ENCODE measurements around the gene AP5Z1. TPM values are rescaled to one million over a fixed set of nuclear protein-coding genes. Genes with fewer than 3 reads are reported as not detected.
A peak's percentile ranks its signal among the peaks of the same experiment; 100 is the strongest.

The AP5Z1 gene
- polyA plus RNA-seq, 1 donor: 18.9 TPM

GRCh38 chr7:4745971-4746919 is 29.2 kb upstream of the AP5Z1 start:
- DNase-seq: peak; percentile 32

DNA sequence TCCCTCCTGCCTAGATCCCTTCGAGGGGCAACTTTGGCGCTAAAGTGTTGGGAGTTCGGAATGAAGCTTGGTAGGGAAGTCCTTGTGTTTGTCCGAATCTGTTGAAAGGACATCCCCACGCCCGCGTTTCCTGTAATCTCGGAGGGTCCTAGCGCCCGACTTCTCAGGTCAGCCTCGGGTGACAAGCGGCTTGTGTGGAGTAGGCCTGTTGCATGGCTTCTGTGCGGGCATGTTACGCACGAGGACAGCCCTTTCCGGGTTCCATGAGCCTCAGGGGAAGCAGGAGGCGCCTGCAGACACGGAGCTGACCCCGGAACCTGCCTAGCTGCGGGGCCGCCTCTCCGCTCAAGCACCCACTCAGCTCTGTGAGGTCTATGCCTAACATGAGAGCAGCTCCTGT is 28.4 kb upstream of the AP5Z1 start:
- DNase-seq: no peak

DNA sequence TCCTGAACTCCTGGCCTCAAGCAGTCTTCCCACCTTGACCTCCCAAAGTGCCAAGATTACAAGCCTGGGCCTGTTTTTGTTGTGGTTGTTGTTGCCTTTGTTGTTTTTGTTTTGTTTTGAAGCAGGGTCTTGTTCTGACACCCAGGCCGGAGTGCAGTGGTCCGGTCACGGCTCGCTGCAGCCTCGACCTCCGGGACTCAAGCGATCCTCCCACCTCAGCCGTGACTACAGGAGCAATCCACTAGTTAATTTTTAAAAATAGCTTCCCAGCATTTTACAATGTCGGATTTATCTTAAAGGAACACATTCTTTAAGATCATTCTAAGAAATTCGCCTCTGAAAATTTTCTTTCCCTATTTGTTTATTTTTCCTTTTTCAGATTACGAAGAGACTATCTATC is 27.7 kb upstream of the AP5Z1 start:
- peak; percentile 32 for DNase-seq

DNA sequence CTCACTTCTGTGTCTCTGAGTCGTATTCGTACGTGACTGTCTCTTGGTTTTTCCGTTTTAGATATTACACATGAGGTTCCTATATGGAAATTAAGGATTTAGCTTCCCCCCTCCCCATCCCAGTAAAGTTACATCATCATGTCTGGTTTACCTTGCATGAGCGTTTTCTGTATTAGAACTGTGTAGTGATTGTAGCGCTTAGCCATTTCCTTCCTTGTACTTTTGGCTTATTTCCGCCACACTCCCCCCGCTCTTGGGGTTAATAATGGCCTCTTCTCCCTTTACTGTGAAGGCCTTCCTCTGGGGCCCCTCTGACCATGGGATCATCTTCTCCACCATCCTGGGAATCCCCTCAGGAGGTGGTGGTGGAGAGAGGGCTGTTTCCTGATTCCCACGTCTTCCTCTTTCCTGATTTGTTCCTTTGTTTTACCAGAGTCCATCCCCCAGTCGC is 27.2 kb upstream of the AP5Z1 start:
- no peak for DNase-seq

GRCh38 chr7:4749363-4749762 is 26.1 kb upstream of the AP5Z1 start:
- no peak for DNase-seq

DNA sequence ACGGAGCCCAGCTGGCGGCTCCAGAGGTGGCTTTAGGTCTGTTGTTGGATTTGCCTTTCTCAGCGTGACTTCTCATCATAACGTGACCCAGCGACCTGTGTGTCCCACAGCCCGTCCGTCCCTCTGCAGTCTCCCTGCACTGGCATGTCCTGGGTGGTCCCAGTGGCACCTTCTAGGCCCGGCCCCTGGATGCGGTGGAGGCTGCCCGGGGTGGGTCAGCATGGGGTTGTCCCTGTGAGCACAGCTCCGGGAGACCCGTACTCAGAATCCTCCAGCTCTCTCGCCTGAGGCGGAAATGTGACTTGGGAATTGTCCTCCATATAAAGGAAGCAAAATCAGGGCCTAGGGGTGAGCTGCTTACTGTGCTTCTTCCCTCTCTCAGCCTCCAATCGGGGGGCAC is 25.6 kb upstream of the AP5Z1 start:
- no peak for DNase-seq

- DNase-seq: no peak
Observed at GRCh38 chr7:4751398-4751947, 23.9 kb upstream of the AP5Z1 start.

DNA sequence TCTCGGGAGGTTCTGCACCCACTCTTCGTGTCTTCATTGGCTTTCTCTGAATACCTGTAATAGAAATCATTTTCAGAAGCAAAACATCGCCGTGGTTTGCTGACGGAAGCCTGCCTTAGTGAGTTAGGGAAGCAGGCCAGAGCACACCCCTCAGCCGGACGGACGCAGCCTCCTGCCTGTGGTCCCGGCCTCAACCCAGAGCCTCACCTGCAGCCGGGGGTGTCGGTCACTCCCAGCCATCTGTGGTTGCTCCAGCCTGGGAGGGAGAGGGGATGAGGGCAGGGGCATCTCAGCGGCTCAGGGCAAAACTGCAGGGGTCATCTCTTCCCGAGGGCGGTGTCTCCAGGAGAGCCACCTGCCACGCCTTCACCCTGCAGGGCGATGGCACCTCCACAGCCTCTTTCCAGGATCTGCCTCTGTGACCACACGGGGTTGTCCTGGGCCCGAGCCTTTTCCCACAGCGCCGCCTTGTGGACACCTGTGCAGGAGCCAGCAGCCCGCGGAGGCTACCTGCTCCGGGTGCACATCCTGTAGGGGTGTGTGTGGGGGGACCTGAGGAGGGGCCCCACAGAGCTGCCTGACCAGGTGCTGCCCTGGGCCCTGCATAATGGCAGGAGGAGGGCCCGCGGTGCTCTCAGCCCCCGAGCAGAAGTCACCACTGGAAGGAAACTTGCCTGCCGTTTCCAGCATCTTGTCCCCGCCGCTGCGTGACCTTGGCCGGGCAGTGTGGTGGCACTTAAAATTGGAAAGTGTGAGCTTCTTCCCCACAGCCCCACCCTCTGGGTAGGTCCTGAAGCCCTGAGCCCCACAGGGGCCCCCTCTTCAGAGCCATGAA is 21.6 kb upstream of the AP5Z1 start:
- DNase-seq: no peak

GRCh38 chr7:4754433-4755010 is 20.9 kb upstream of the AP5Z1 start:
- DNase-seq: no peak

GRCh38 chr7:4755045-4755444 is 20.4 kb upstream of the AP5Z1 start:
- no peak for DNase-seq

- DNase-seq: no peak
Observed at GRCh38 chr7:4758111-4758510, 17.3 kb upstream of the AP5Z1 start.

DNA sequence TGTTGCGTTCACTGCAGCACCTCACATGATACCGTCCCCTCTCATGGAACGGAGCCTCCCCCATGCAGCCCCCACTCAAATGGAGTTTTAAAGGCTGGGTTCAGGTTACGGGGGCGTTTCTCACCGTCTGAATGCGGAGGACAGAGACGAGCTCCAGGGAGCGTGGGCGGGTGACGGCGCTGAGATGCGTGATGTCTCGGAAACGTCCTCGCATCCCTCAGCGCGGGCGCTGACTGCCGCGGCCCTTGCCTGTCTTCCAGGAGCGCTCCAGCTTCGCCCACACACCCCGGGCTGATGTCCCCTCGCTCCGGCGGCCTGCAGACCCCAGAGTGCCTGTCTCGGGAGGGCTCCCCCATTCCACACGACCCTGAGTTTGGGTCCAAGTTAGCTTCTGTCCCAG is 16.6 kb upstream of the AP5Z1 start:
- no peak for DNase-seq

DNA sequence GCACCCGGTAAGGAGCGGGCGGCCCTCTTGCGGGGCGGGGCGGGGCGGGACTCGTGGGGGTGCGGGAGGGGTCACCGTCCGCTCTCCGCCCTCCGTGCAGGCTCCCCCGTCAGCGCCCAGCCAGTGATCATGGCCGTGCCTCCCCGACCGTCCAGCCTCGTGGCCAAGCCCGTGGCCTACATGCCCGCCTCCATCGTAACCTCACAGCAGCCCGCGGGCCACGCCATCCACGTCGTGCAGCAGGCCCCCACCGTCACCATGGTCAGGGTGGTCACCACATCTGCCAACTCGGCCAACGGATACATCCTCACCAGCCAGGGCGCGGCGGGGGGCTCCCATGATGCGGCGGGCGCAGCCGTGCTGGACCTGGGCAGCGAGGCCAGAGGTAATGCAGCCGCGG is 16.2 kb upstream of the AP5Z1 start:
- DNase-seq: no peak

- DNase-seq: no peak
Observed at GRCh38 chr7:4760952-4761351, 14.5 kb upstream of the AP5Z1 start.

DNA sequence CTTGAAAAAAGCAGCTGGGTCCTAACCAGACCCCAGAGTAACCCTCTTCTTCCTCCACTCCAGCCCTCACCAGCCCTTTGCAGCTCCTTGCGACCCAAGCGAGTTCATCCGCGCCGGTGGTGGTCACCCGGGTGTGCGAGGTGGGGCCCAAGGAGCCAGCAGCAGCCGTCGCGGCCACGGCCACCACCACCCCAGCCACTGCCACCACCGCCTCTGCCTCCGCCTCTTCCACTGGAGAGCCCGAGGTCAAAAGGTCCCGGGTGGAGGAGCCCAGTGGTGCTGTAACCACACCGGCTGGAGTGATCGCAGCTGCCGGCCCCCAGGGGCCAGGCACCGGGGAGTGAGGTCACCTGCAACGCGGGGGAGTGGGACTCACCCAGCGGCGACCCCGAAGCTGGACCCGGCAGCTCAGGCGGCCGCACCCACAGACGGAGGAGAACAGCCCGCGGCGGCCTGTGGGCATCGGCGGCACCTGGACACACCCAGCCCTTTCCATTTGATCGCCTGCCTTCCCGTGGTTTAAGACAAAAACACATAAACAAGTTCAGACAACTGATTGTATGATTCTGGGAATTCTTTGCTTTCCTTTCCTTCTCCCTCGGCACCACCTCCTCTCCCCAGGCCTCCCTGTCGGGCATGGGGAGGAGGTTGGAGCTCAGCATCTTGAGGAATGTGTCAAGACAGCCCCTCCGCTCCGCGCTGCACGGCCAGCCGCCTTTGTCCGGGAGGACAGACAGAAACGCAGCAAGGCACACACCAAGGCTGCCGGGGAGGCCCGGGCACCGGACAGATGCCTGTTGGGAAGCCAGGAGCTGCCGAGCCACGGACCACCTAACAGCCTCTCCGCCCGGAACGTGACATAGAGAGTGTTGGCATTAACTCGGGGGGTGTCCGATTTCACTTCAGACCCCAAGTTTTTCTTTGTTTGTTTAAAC is 13.0 kb upstream of the AP5Z1 start:
- DNase-seq: no peak

GRCh38 chr7:4763091-4763793 is 12.2 kb upstream of the AP5Z1 start:
- no peak for DNase-seq

GRCh38 chr7:4763794-4764185 is 11.6 kb upstream of the AP5Z1 start:
- no peak for DNase-seq

GRCh38 chr7:4764402-4765007 is 10.9 kb upstream of the AP5Z1 start:
- no peak for DNase-seq

DNA sequence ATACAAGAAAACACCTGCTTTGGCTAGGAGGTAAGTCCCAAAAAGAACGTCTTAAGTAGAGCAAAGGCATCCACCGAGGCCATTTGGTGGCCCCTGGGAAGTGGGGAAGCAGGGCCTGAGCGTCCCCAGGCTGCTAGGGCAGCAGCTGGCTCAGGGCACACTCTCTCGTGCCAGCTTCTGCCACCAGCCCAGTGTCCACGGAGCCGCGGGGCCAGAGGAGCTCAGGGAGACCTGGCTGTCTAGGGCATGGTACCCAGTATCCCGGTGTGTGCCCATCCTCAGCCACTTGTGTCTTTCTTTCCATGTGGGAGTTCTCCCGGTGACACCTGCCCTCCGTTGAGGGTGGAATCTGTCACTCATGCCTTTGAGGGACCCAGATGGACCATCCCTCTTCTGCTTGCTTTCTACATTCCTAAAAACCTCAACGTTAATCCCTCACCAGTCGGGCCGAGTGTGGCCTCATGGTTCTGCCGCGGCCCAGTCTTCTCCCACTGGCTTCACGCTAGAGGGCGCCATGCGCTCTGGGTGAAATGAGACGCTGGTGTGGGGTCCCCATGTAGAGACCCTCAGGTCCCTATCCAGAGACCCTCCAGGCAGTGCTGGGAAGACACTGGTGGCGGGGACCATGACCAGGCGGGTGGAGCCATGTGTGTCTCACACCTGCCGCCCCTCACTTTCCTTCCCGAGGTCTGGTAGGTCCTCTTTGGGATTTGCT is 9.5 kb upstream of the AP5Z1 start:
- no peak for DNase-seq
